ENCODE results near the gene EFNA5.

Gene EFNA5

DNA sequence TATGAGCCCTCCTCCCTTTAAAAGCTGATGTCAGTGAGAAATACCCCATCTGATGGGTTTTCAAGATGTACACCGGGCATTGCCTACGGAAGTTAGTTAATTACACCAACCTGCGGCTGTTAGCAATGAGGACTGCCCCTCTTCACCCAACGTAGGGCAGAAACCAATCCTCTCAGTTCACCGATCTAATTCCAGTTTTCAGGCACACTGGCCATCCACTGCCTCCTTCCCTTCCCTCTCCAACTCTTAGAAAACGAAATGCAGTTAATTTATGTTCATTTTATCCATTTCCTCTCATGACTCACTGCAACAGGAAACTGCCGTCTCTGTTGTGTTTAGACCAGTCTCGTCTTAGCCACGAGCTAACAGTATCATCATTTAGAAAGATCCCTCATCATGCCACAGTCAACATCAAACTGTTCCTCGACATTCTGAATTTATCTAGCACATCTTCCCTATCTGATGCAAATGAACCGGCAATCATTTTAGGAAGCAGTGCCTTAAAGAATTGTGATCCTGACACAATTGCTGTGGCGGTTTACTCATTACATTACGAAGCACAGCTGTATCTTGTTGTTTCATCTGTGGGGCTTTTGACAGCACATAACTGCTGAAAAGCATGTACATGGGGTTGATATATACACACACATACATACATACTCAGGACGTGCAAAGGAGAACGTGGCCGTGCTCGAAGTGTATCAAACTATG, 168.6 kb downstream of the EFNA5 start (continued):
- no peak for TF ChIP-seq BCL11A (tag by site-specific recombination; IDR thresholded peaks at IDR 0.05; ENCODE audit: low read depth)
- peak; percentile 48; the same call in 1 of the 2 replicates for TF ChIP-seq ZNF366 (tag by site-specific recombination; conservative IDR thresholded peaks at IDR 0.05)

DNA sequence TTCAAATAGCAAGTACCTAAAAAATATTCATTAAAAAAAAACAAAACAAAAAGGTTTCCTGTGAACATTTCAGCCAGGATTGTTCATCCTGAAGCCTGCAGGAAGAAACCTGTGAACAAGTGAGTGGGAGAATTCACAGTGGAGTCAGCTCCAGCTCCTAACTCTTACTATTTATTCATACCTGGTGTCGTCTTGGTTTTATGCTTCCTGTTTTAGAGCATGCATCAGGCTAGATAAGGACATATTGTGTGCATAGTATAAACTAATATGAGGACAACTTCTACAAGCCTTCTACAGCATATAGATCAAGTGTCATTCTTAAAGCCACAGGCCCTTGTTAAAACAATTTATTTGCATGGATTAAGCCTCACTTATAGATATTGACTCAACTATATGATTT, 169.9 kb downstream of the EFNA5 start:
- Histone ChIP-seq H3K27ac (ENCODE audit: extremely low read depth, low read depth, low read length) (no peak overlapping the region), H3K4me1 (ENCODE audit: control insufficient read depth, insufficient read depth, low read length) (peaks cover 37% of the 10 kb centered on the region), H3K36me3 (ENCODE audit: control insufficient read depth in 2 of 2, insufficient read depth in 1 of 2, low read length in 2 of 2) (no peaks in the 10 kb centered on the region; a peak in 1 of 3 replicates), H3K4me3 (ENCODE audit: low read depth, low read length) (no peak overlapping the region), H3K9me3 (ENCODE audit: control insufficient read depth, insufficient read depth, low read depth, low read length) (no peaks in the 10 kb centered on the region)
- POLR2A ChIA-PET: no interaction called here
- no peak for TF ChIP-seq ZBTB1 (tag by site-specific recombination; IDR thresholded peaks at IDR 0.05)
- TF ChIP-seq ZNF426 (tag by site-specific recombination; IDR thresholded peaks at IDR 0.05): no peak
- TF ChIP-seq ZBTB8A (tag by site-specific recombination; IDR thresholded peaks at IDR 0.05): no peak
- CTCF ChIA-PET: no interaction called here

DNA sequence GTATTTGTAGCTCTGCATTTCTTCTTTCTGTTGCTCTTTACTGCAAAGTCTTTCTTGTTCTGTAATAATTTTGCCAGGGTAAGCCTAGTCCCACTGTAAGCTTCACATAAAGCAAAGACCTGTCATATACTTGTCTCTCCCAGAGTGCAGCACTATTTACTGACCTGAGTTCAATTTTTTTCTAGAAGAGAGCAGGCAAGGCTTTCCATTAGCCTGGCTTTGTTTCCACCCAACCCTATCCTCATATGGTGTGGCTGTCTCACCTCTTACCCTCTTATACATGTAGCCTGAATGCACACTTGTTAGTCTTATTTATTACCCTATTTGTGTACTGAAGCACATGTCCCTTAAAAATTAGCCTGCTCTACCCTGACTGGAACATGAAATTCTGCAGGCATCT, 170.4 kb downstream of the EFNA5 start:
- CTCF ChIA-PET: no interaction called here
- H3K4me1 ChIP-seq (ENCODE audit: control insufficient read depth, insufficient read depth, low read length): peaks cover 37% of the 10 kb centered on the region

More for the DNA sequence above, 170.4 kb downstream of the EFNA5 start:
- POLR2A ChIA-PET: no interaction called here
- H3K9me3 ChIP-seq (ENCODE audit: control insufficient read depth, insufficient read depth, low read depth, low read length): no peaks in the 10 kb centered on the region
- no peak overlapping the region for H3K4me3 ChIP-seq (ENCODE audit: low read depth, low read length)
- no peak overlapping the region for H3K27ac ChIP-seq (ENCODE audit: extremely low read depth, low read depth, low read length)
- H3K36me3 ChIP-seq (ENCODE audit: control insufficient read depth in 2 of 2, insufficient read depth in 1 of 2, low read length in 2 of 2): no peaks in the 10 kb centered on the region; a peak in 1 of 3 replicates
- no peak for TF ChIP-seq GLIS2 (tag by site-specific recombination; IDR thresholded peaks at IDR 0.05)
- TF ChIP-seq, protein P1, sequence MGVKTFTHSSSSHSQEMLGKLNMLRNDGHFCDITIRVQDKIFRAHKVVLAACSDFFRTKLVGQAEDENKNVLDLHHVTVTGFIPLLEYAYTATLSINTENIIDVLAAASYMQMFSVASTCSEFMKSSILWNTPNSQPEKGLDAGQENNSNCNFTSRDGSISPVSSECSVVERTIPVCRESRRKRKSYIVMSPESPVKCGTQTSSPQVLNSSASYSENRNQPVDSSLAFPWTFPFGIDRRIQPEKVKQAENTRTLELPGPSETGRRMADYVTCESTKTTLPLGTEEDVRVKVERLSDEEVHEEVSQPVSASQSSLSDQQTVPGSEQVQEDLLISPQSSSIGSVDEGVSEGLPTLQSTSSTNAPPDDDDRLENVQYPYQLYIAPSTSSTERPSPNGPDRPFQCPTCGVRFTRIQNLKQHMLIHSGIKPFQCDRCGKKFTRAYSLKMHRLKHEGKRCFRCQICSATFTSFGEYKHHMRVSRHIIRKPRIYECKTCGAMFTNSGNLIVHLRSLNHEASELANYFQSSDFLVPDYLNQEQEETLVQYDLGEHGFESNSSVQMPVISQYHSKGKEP (tag by site-specific recombination; IDR thresholded peaks at IDR 0.05): no peak
- TF ChIP-seq SCRT1 (tag by site-specific recombination; IDR thresholded peaks at IDR 0.05; ENCODE audit: borderline replicate concordance): no peak
- TF ChIP-seq ZXDB (tag by site-specific recombination; IDR thresholded peaks at IDR 0.05): no peak
- TF ChIP-seq ZNF837 (tag by site-specific recombination; IDR thresholded peaks at IDR 0.05): no peak
- TF ChIP-seq, protein P2, sequence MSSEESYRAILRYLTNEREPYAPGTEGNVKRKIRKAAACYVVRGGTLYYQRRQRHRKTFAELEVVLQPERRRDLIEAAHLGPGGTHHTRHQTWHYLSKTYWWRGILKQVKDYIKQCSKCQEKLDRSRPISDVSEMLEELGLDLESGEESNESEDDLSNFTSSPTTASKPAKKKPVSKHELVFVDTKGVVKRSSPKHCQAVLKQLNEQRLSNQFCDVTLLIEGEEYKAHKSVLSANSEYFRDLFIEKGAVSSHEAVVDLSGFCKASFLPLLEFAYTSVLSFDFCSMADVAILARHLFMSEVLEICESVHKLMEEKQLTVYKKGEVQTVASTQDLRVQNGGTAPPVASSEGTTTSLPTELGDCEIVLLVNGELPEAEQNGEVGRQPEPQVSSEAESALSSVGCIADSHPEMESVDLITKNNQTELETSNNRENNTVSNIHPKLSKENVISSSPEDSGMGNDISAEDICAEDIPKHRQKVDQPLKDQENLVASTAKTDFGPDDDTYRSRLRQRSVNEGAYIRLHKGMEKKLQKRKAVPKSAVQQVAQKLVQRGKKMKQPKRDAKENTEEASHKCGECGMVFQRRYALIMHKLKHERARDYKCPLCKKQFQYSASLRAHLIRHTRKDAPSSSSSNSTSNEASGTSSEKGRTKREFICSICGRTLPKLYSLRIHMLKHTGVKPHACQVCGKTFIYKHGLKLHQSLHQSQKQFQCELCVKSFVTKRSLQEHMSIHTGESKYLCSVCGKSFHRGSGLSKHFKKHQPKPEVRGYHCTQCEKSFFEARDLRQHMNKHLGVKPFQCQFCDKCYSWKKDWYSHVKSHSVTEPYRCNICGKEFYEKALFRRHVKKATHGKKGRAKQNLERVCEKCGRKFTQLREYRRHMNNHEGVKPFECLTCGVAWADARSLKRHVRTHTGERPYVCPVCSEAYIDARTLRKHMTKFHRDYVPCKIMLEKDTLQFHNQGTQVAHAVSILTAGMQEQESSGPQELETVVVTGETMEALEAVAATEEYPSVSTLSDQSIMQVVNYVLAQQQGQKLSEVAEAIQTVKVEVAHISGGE (tag by site-specific recombination; conservative IDR thresholded peaks at IDR 0.05; ENCODE audit: low read depth): no peak
- TF ChIP-seq, protein P3, sequence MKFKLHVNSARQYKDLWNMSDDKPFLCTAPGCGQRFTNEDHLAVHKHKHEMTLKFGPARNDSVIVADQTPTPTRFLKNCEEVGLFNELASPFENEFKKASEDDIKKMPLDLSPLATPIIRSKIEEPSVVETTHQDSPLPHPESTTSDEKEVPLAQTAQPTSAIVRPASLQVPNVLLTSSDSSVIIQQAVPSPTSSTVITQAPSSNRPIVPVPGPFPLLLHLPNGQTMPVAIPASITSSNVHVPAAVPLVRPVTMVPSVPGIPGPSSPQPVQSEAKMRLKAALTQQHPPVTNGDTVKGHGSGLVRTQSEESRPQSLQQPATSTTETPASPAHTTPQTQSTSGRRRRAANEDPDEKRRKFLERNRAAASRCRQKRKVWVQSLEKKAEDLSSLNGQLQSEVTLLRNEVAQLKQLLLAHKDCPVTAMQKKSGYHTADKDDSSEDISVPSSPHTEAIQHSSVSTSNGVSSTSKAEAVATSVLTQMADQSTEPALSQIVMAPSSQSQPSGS (tag by site-specific recombination; IDR thresholded peaks at IDR 0.05; ENCODE audit: low read depth): no peak
- no peak for TF ChIP-seq ZNF544 (tag by site-specific recombination; IDR thresholded peaks at IDR 0.05)
- TF ChIP-seq ZNF404 (tag by site-specific recombination; IDR thresholded peaks at IDR 0.05): no peak
- TF ChIP-seq, protein P4, sequence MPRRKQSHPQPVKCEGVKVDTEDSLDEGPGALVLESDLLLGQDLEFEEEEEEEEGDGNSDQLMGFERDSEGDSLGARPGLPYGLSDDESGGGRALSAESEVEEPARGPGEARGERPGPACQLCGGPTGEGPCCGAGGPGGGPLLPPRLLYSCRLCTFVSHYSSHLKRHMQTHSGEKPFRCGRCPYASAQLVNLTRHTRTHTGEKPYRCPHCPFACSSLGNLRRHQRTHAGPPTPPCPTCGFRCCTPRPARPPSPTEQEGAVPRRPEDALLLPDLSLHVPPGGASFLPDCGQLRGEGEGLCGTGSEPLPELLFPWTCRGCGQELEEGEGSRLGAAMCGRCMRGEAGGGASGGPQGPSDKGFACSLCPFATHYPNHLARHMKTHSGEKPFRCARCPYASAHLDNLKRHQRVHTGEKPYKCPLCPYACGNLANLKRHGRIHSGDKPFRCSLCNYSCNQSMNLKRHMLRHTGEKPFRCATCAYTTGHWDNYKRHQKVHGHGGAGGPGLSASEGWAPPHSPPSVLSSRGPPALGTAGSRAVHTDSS (tag by site-specific recombination; IDR thresholded peaks at IDR 0.05): no peak
- TF ChIP-seq ZNF776 (tag by site-specific recombination; IDR thresholded peaks at IDR 0.05; ENCODE audit: borderline replicate concordance): no peak

Measured in HEK293 (cell line).